ENCODE data around the gene LPCAT1. TPM values are rescaled to one million over a fixed set of nuclear protein-coding genes. Genes with fewer than 3 reads are reported as not detected.

The LPCAT1 gene
- total RNA-seq, 1 donor from 2014 or later: 108 TPM

- H3K79me2 ChIP-seq (ENCODE audit: low read depth): no peaks in the 10 kb centered on the region
- no peaks in the 10 kb centered on the region for H3K27me3 Mint-ChIP-seq (ENCODE audit: insufficient read depth, low read depth)
- no peak overlapping the region for H2AFZ ChIP-seq (replicated peaks)
- no peaks in the 10 kb centered on the region for H3K4me1 ChIP-seq
- no peaks in the 10 kb centered on the region for H3K9me3 ChIP-seq (ENCODE audit: low read depth)
- H3K4me1 Mint-ChIP-seq: no peaks in the 10 kb centered on the region
- H3K9ac ChIP-seq: no peak overlapping the region
- no peaks in the 10 kb centered on the region for H3K36me3 ChIP-seq
- H4K20me1 ChIP-seq (ENCODE audit: low read depth): no peaks in the 10 kb centered on the region
- no peak overlapping the region for H3K27ac ChIP-seq
- peaks cover 6% of the 10 kb centered on the region for H3K36me3 Mint-ChIP-seq
- no peak overlapping the region for H3K4me3 Mint-ChIP-seq
- H3K4me2 ChIP-seq: no peak overlapping the region
- H3K4me3 ChIP-seq: no peak overlapping the region
- H3K27ac Mint-ChIP-seq: no peak overlapping the region
- H3K27me3 ChIP-seq: no peaks in the 10 kb centered on the region
- no peaks in the 10 kb centered on the region for H3F3A ChIP-seq (ENCODE audit: low read depth)
- no peaks in the 10 kb centered on the region for H3K9me3 Mint-ChIP-seq
- DNase-seq (ENCODE audit: low spot score): no peak
- no peak for TF ChIP-seq EZH2phosphoT487 (IDR thresholded peaks at IDR 0.05)
- no peak for TF ChIP-seq EZH2 (IDR thresholded peaks at IDR 0.05)
- TF ChIP-seq, protein P1, sequence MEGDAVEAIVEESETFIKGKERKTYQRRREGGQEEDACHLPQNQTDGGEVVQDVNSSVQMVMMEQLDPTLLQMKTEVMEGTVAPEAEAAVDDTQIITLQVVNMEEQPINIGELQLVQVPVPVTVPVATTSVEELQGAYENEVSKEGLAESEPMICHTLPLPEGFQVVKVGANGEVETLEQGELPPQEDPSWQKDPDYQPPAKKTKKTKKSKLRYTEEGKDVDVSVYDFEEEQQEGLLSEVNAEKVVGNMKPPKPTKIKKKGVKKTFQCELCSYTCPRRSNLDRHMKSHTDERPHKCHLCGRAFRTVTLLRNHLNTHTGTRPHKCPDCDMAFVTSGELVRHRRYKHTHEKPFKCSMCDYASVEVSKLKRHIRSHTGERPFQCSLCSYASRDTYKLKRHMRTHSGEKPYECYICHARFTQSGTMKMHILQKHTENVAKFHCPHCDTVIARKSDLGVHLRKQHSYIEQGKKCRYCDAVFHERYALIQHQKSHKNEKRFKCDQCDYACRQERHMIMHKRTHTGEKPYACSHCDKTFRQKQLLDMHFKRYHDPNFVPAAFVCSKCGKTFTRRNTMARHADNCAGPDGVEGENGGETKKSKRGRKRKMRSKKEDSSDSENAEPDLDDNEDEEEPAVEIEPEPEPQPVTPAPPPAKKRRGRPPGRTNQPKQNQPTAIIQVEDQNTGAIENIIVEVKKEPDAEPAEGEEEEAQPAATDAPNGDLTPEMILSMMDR (IDR thresholded peaks at IDR 0.05): no peak
These were observed 37.5 kb downstream of the LPCAT1 start for GRCh38 chr5:1486271-1486670.

DNA sequence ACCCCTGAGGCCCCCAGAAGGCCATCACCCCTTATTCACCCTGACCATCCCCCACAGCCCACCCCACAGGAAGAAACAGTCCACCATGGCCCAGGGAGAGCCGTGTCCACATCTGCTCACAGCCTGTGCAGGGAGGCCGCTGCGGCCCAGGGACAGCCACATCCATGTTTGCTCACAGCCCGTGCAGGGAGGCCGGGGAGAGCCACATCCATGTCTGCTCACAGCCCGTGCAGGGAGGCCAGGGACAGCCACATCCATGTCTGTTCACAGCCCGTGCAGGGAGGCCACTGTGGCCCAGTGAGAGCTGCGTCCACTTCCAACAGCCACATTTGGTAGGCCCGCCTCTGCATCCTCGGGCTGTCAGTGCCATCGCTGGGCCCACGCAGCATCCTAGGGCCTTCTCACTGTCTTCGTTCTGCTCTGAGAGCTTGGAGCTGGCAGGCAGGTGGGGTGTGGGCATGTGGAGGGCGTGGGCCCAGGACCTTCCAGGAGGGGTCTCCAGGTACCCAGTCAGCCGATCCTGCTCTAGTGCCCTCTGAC lies 38.1 kb downstream of the LPCAT1 start:
- Mint-ChIP-seq H3K36me3 (peaks cover 2% of the 10 kb centered on the region), H3K4me1 (peaks cover under 1% of the 10 kb centered on the region), H3K27ac (no peak overlapping the region), H3K27me3 (ENCODE audit: insufficient read depth, low read depth) (no peaks in the 10 kb centered on the region), H3K9me3 (no peaks in the 10 kb centered on the region), H3K4me3 (no peak overlapping the region)
- Histone ChIP-seq H2AFZ (replicated peaks) (no peak overlapping the region), H3K36me3 (no peaks in the 10 kb centered on the region), H3K27ac (no peak overlapping the region), H3K4me1 (no peaks in the 10 kb centered on the region), H3K27me3 (no peaks in the 10 kb centered on the region), H3K79me2 (ENCODE audit: low read depth) (no peaks in the 10 kb centered on the region), H3K4me3 (no peak overlapping the region), H3K9ac (no peak overlapping the region), H3F3A (ENCODE audit: low read depth) (no peaks in the 10 kb centered on the region), H4K20me1 (ENCODE audit: low read depth) (peaks cover under 1% of the 10 kb centered on the region), H3K9me3 (ENCODE audit: low read depth) (no peaks in the 10 kb centered on the region), H3K4me2 (no peak overlapping the region)
- TF ChIP-seq EZH2phosphoT487 (IDR thresholded peaks at IDR 0.05): no peak
- TF ChIP-seq EZH2 (IDR thresholded peaks at IDR 0.05): no peak
- TF ChIP-seq, protein P1 (IDR thresholded peaks at IDR 0.05): no peak
- no peak for DNase-seq (ENCODE audit: low spot score)

DNA sequence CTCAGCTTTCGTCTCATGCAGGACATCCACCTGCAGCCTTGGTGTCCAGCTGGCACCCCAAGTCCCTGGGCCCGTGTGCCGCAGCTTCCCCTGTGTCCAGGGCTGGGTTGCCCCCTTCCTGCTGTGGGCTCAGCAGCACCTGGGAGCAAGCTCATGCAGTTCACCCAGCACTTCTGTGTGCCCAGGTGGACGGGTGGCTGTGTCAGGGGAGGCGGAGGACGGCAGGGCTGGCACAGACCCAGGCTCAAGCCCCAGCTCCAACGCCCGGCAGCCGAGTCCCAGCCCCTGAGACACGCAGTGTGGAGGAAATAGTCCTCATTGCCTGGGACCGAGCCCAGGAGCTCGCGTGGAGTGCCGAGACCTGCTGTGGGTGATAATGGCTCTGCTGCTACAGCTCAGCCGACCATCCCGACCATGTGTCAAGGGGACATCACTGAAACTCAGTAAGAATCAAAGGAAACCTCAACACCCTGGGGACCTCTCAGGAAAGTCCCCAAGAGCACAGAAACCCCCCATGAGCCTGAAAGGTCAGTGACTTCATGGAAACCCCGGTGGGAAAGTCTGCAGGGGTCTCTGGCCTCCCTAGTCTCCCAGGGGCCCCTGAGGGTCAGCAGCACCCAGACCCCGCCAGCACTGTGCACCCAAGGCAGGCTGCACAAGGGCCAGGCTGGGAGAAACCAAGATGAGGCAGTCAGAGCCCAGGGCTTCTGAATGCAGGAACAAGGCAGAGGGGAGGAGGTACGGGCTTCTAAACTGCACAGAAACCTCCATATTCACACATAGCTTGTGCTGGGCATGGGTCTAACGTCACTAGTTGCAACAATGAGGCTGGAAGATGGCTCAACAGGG lies 38.8 kb downstream of the LPCAT1 start:
- H3K27ac ChIP-seq: no peak overlapping the region
- no peaks in the 10 kb centered on the region for H3F3A ChIP-seq (ENCODE audit: low read depth)
- no peak overlapping the region for H3K9ac ChIP-seq
- no peak overlapping the region for H3K4me3 ChIP-seq
- peaks cover 3% of the 10 kb centered on the region for H4K20me1 ChIP-seq (ENCODE audit: low read depth)
- H3K36me3 ChIP-seq: no peaks in the 10 kb centered on the region
- no peaks in the 10 kb centered on the region for H3K79me2 ChIP-seq (ENCODE audit: low read depth)
- Mint-ChIP-seq H3K4me1 (peaks cover 2% of the 10 kb centered on the region), H3K4me3 (no peak overlapping the region), H3K27me3 (ENCODE audit: insufficient read depth, low read depth) (no peaks in the 10 kb centered on the region), H3K36me3 (peaks cover 2% of the 10 kb centered on the region), H3K9me3 (no peaks in the 10 kb centered on the region), H3K27ac (no peak overlapping the region)
- no peak overlapping the region for H3K4me2 ChIP-seq
- no peaks in the 10 kb centered on the region for H3K9me3 ChIP-seq (ENCODE audit: low read depth)
- TF ChIP-seq, protein P1 (IDR thresholded peaks at IDR 0.05): no peak
- TF ChIP-seq EZH2 (IDR thresholded peaks at IDR 0.05): no peak
- TF ChIP-seq EZH2phosphoT487 (IDR thresholded peaks at IDR 0.05): no peak
- no peak overlapping the region for H2AFZ ChIP-seq (replicated peaks)
- no peaks in the 10 kb centered on the region for H3K27me3 ChIP-seq
- DNase-seq (ENCODE audit: low spot score): no peak
- no peaks in the 10 kb centered on the region for H3K4me1 ChIP-seq

Measured in neural progenitor cell (in vitro differentiated cells).